ENCODE data around the gene FBXL16.

DNA sequence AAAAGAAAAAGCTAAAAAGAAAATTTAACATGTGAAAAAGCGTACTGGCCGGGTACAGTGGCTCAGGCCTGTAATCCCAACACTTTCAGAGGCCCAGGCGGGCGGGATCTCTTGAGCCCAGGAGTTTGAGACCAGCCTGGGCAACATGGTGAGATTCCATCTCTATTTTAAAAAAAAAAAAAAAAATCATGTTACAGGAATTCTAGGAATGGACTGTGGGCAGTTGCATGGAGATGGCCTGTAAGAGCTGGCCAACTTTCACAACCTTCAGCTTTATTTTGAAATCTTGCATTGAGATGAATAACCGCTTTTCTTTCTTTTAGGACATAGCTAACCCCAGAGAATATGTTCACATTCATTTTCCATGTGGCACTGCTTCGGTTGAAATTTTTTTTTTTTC, 43.4 kb upstream of the FBXL16 start:
- TF ChIP-seq, protein P1, sequence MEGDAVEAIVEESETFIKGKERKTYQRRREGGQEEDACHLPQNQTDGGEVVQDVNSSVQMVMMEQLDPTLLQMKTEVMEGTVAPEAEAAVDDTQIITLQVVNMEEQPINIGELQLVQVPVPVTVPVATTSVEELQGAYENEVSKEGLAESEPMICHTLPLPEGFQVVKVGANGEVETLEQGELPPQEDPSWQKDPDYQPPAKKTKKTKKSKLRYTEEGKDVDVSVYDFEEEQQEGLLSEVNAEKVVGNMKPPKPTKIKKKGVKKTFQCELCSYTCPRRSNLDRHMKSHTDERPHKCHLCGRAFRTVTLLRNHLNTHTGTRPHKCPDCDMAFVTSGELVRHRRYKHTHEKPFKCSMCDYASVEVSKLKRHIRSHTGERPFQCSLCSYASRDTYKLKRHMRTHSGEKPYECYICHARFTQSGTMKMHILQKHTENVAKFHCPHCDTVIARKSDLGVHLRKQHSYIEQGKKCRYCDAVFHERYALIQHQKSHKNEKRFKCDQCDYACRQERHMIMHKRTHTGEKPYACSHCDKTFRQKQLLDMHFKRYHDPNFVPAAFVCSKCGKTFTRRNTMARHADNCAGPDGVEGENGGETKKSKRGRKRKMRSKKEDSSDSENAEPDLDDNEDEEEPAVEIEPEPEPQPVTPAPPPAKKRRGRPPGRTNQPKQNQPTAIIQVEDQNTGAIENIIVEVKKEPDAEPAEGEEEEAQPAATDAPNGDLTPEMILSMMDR (IDR thresholded peaks at IDR 0.05): no peak
- TF ChIP-seq POLR2AphosphoS5 (IDR thresholded peaks at IDR 0.05): no peak

All from suprapubic skin (tissue), 3 donors.